IMR-90 (cell line): ENCODE data around the gene CCDC40. TPM values are rescaled to one million over a fixed set of nuclear protein-coding genes. Genes with fewer than 3 reads are reported as not detected.

ENCODE experiments used
- ATAC-seq: fragments of 200-7000 bp; cut with Tn5 transposase; 2 replicates; pipeline ENCODE4 v1.9.1; 2020; ENCODE audit warnings: low read depth, mild to moderate bottlenecking, moderate library complexity
- BruUV-seq: library from RNA; stranded (reverse); fragments of 400-500 nt; replicated peaks from 2 replicates; lab custom pipeline; 2021; lab: Mats Ljungman, UMichigan
- CTCF ChIA-PET: fragments of 300-600 bp; formaldehyde crosslinking; extraction: SDS; loops from one replicate; lab custom pipeline; 2021; ENCODE audit warnings: antibody characterized with exemption; lab: Yijun Ruan, JAX
- POLR2A ChIA-PET: fragments of 300-600 bp; sonication (Branson Sonifier 250); formaldehyde crosslinking; loops from one replicate; lab custom pipeline; 2022; ENCODE audit warnings: antibody characterized with exemption; ENCODE audit not compliant: unreplicated experiment; lab: Charles Lee
- DNase-seq: peaks from one replicate; pipeline ENCODE4 v3.0.0; 2013
- H2AFZ ChIP-seq: replicated peaks from 2 replicates; pipeline ENCODE3; 2013; ENCODE audit warnings: low read length, mild to moderate bottlenecking; ENCODE audit not compliant: poor library complexity
- H2AK5ac ChIP-seq: 2 replicates; pipeline ENCODE4 v1.6.1; 2013; ENCODE audit warnings: low read depth, low read length, inconsistent platforms
- H2AK9ac ChIP-seq: replicated peaks from 2 replicates; pipeline ENCODE3; 2013; ENCODE audit warnings: mild to moderate bottlenecking, low read depth, low read length, moderate library complexity; ENCODE audit not compliant: poor library complexity
- H2BK120ac ChIP-seq: 2 replicates; pipeline ENCODE4 v1.6.1; 2013; ENCODE audit warnings: low read depth, low read length, inconsistent platforms
- H2BK15ac ChIP-seq: 3 replicates; pipeline ENCODE4 v1.6.1; 2013; ENCODE audit warnings: low read depth, low read length, inconsistent platforms
- H2BK20ac ChIP-seq: 2 replicates; pipeline ENCODE4 v1.6.1; 2013; ENCODE audit warnings: low read depth, mild to moderate bottlenecking, inconsistent platforms, low read length, moderate library complexity
- H2BK5ac ChIP-seq: 2 replicates; pipeline ENCODE4 v1.6.1; 2013; ENCODE audit warnings: mild to moderate bottlenecking, low read depth, low read length, inconsistent platforms; ENCODE audit not compliant: poor library complexity, severe bottlenecking
- H3K14ac ChIP-seq: replicated peaks from 2 replicates; pipeline ENCODE4 v1.6.1; 2013; ENCODE audit warnings: low read depth, low read length, inconsistent platforms
- H3K18ac ChIP-seq: 2 replicates; pipeline ENCODE4 v1.6.1; 2013; ENCODE audit warnings: low read depth, low read length, control low read depth
- H3K23ac ChIP-seq: 2 replicates; pipeline ENCODE4 v1.6.1; 2013; ENCODE audit warnings: low read depth, low read length, inconsistent platforms
- H3K27ac ChIP-seq: 2 replicates; pipeline ENCODE4 v1.5.1; 2013; ENCODE audit warnings: mild to moderate bottlenecking, control low read depth, low read length; ENCODE audit not compliant: insufficient read depth
- H3K27me3 ChIP-seq: 2 replicates; pipeline ENCODE4 v1.6.1; 2013; ENCODE audit warnings: low read length; ENCODE audit not compliant: control insufficient read depth, insufficient read depth
- H3K36me3 ChIP-seq: 2 replicates; pipeline ENCODE4 v1.6.1; 2013; ENCODE audit warnings: low read length, mixed read lengths; ENCODE audit not compliant: control insufficient read depth, insufficient read depth
- H3K4ac ChIP-seq: 2 replicates; pipeline ENCODE4 v1.6.1; 2013; ENCODE audit warnings: low read depth, low read length, inconsistent platforms
- H3K4me1 ChIP-seq: 2 replicates; pipeline ENCODE4 v1.6.1; 2013; ENCODE audit warnings: low read length, mixed read lengths; ENCODE audit not compliant: control insufficient read depth, insufficient read depth
- H3K4me2 ChIP-seq: 2 replicates; pipeline ENCODE4 v1.6.1; 2013; ENCODE audit warnings: low read depth, mild to moderate bottlenecking, control low read depth, low read length, moderate library complexity
- H3K4me3 ChIP-seq: 2 replicates; pipeline ENCODE4 v1.5.1; 2013; ENCODE audit warnings: low read depth, mild to moderate bottlenecking, control low read depth, low read length, moderate library complexity; ENCODE audit not compliant: insufficient read depth
- H3K56ac ChIP-seq: 2 replicates; pipeline ENCODE4 v1.6.1; 2013; ENCODE audit warnings: low read length, inconsistent platforms; ENCODE audit not compliant: insufficient read depth; ENCODE audit errors: extremely low read depth
- H3K79me1 ChIP-seq, 2 experiments: 2 replicates each; pipeline ENCODE4 v1.6.1; 2013; ENCODE audit warnings: low read length in 2 of 2, inconsistent platforms in 1 of 2, low read depth in 1 of 2
- H3K9ac ChIP-seq: 2 replicates; pipeline ENCODE4 v1.6.1; 2013; ENCODE audit warnings: low read depth, low read length, control low read depth
- H3K9me1 ChIP-seq: 2 replicates; pipeline ENCODE4 v1.6.1; 2013; ENCODE audit warnings: low read length, inconsistent platforms; ENCODE audit not compliant: insufficient read depth
- H3K9me3 ChIP-seq: 2 replicates; pipeline ENCODE4 v1.6.1; 2013; ENCODE audit warnings: low read length; ENCODE audit not compliant: control insufficient read depth, insufficient read depth
- H4K20me1 ChIP-seq: 2 replicates; pipeline ENCODE4 v1.6.1; 2013; ENCODE audit warnings: low read length, inconsistent platforms; ENCODE audit not compliant: insufficient read depth
- H4K5ac ChIP-seq: 2 replicates; pipeline ENCODE4 v1.6.1; 2013; ENCODE audit warnings: mild to moderate bottlenecking, low read depth, low read length, control low read depth
- H4K8ac ChIP-seq, 2 experiments: 2 replicates each; pipeline ENCODE4 v1.6.1; 2013; ENCODE audit warnings: low read depth in 2 of 2, low read length in 2 of 2, control low read depth in 1 of 2, inconsistent platforms in 1 of 2
- H4K91ac ChIP-seq: 2 replicates; pipeline ENCODE4 v1.6.1; 2013; ENCODE audit warnings: low read depth, low read length, inconsistent platforms; ENCODE audit not compliant: insufficient read depth
- CEBPB ChIP-seq: IDR thresholded peaks from 2 replicates; pipeline ENCODE4 v1.6.1; 2012; ENCODE audit warnings: low read depth, low read length, improper control_type of control experiment
- FOS ChIP-seq: fragments of 150-350 bp; IDR thresholded peaks from 2 replicates; pipeline ENCODE4 v1.6.1; 2016; ENCODE audit warnings: low read depth, low read length
- MAFK ChIP-seq: IDR thresholded peaks from 2 replicates; pipeline ENCODE4 v1.6.1; 2012; ENCODE audit warnings: low read depth, low read length, improper control_type of control experiment
- MAZ ChIP-seq: IDR thresholded peaks from 2 replicates; pipeline ENCODE4 v1.6.1; 2012; ENCODE audit warnings: low read depth, mild to moderate bottlenecking, low read length, improper control_type of control experiment, moderate library complexity, borderline replicate concordance
- MXI1 ChIP-seq: IDR thresholded peaks from 2 replicates; pipeline ENCODE4 v1.6.1; 2012; ENCODE audit warnings: low read depth, mild to moderate bottlenecking, low read length, moderate library complexity, borderline replicate concordance
- POLR2A ChIP-seq: IDR thresholded peaks from 2 replicates; pipeline ENCODE4 v1.6.1; 2012; ENCODE audit warnings: mild to moderate bottlenecking, low read depth, low read length
- SMC3 ChIP-seq: fragments of 150-350 bp; IDR thresholded peaks from 2 replicates; pipeline ENCODE4 v1.6.1; 2016; ENCODE audit warnings: low read depth, mild to moderate bottlenecking, antibody characterized with exemption, low read length, moderate library complexity
- WGBS, 2 experiments: methylation state at CpG; one replicate each; pipeline versions ENCODE4 v1.1.5 to v1.1.7; 2013; ENCODE audit warnings: missing lambda C conversion rate in 2 of 2; ENCODE audit not compliant: insufficient read length in 1 of 2; ENCODE audit errors: extremely low coverage in 2 of 2; 5-methylcytosine and 5-hydroxymethylcytosine counted together
- dilution Hi-C: fragments of 300-500 bp; cut with HindIII; formaldehyde crosslinking; loops from one replicate; pipeline ENCODE4 v1.14.3; 2018; ENCODE audit warnings: low sequenced_read_pairs; ENCODE audit not compliant: unreplicated experiment
- in situ Hi-C: fragments of 300-500 bp; cut with MboI; formaldehyde crosslinking; loops from 3 replicates; pipeline ENCODE4 v1.14.3; 2019; ENCODE audit warnings: low sequenced_read_pairs, inconsistent platforms, mixed read lengths
- intact Hi-C: fragments of 100-400 bp; cut with micrococcal nuclease; formaldehyde crosslinking; loops from 2 replicates; pipeline ENCODE4 v1.10.0; 2022
- polyA plus RNA-seq, 3 experiments: library from polyadenylated mRNA; depleted of rRNA; stranded (reverse); fragments of >200 nt; gene quantifications; 2 replicates each; pipeline ENCODE4 v1.2.3, GENCODE V29; 2012; ENCODE audit warnings: low replicate concordance in 1 of 3
- total RNA-seq: library from RNA; depleted of rRNA; stranded (reverse); fragments of >200 nt; gene quantifications from 2 replicates; pipeline ENCODE4 v1.2.3, GENCODE V29; 2012
- TF ChIP-seq, protein P1 (sequence below): conservative IDR thresholded peaks from 2 replicates; pipeline ENCODE4 v1.5.1; 2012; ENCODE audit warnings: mild to moderate bottlenecking, low read depth, low read length, improper control_type of control experiment
- TF ChIP-seq, protein P2 (sequence below): fragments of 150-350 bp; IDR thresholded peaks from 2 replicates; pipeline ENCODE4 v1.6.1; 2016; ENCODE audit warnings: low read depth, mild to moderate bottlenecking, low read length, moderate library complexity, borderline replicate concordance
- TF ChIP-seq, protein P3 (sequence below): fragments of 150-350 bp; IDR thresholded peaks from 2 replicates; pipeline ENCODE4 v1.6.1; 2017; ENCODE audit warnings: mild to moderate bottlenecking, antibody characterized with exemption, low read length, low read depth

Gene CCDC40
- total and polyA plus RNA-seq, 2 of the 4 experiments (the other 2 are of a cell fraction) = 0.90 to 4.7 TPM

DNA sequence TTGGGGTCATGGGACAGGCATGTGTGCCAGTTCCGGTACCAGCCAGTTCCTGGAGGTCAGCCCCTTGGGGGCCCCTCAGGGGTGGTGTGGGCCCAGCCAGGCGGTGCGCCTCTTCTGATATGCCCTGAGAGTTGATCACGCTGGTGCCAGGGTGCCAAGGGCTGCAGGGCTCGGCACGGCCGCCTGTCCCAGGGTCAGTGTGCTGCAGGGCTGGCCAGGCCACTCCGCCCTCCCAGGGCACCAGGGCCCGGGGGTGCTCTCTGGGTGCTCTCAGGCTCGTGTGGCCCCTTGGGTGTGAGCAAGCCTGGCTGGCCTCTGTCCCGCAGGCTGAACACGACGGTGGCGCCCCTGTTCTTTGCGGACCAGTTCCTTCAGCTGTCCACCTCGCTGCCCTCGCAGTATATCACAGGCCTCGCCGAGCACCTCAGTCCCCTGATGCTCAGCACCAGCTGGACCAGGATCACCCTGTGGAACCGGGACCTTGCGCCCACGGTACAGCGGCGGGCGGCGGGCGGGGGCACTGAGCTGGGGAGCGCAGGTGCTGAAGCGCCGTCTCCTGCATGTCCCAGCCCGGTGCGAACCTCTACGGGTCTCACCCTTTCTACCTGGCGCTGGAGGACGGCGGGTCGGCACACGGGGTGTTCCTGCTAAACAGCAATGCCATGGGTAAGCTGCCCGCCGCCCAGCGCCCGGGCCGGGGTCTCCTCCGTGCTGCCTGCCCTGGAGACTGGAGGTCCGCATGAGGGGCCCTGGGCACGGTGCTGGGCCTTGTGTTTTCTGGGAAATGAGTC is 71.0 kb downstream of the CCDC40 start (continued):
- TF ChIP-seq MAFK = no peak

GRCh38 chr17:80108036-80108971 is 71.9 kb downstream of the CCDC40 start:
- no peak overlapping the region for H3K9ac ChIP-seq
- H4K20me1 ChIP-seq = no peaks in the 10 kb centered on the region
- H3K27ac ChIP-seq = no peak overlapping the region
- no peak overlapping the region for H2BK15ac ChIP-seq
- H3K9me3 ChIP-seq = no peaks in the 10 kb centered on the region
- no peak overlapping the region for H3K4ac ChIP-seq
- no peak overlapping the region for H2BK20ac ChIP-seq
- BruUV-seq = no TSS peak
- H3K4me1 ChIP-seq = no peaks in the 10 kb centered on the region; the same call in 1 of the 2 replicates
- intact Hi-C loops = no loop called here
- no peak overlapping the region for H3K18ac ChIP-seq
- H3K36me3 ChIP-seq = peaks cover 3% of the 10 kb centered on the region; the same call in 1 of the 2 replicates
- WGBS, 2 experiments = 94% methylated on average over 20 of the region's 40 CpGs; no CpG with 5 or more reads in 1 of the 2 experiments
- H2AFZ ChIP-seq = no peak overlapping the region
- ChIA-PET POLR2A (no interaction called here), CTCF (no interaction called here)
- no peak overlapping the region for H3K4me2 ChIP-seq
- peak overlapping the region; percentile 28 for H2AK9ac ChIP-seq
- no peak for DNase-seq
- H4K91ac ChIP-seq = no peak overlapping the region
- no peaks in the 10 kb centered on the region for H3K79me1 ChIP-seq
- no peak overlapping the region for H2AK5ac ChIP-seq
- no peak overlapping the region for H2BK5ac ChIP-seq
- H4K5ac ChIP-seq = no peak overlapping the region
- H2BK120ac ChIP-seq = no peak overlapping the region
- no peak overlapping the region for H3K56ac ChIP-seq
- no peak overlapping the region for H3K23ac ChIP-seq
- no peak for ATAC-seq
- no peaks in the 10 kb centered on the region for H3K27me3 ChIP-seq
- H3K4me3 ChIP-seq = no peak overlapping the region
- dilution Hi-C loops = no loop called here
- no peak overlapping the region for H3K14ac ChIP-seq
- no peak overlapping the region for H4K8ac ChIP-seq
- H3K9me1 ChIP-seq = no peaks in the 10 kb centered on the region
- in situ Hi-C loops = no loop called here
- TF ChIP-seq SMC3 (no peak), POLR2A (no peak), MXI1 (no peak), CEBPB (no peak), FOS (no peak), MAZ (no peak)
- TF ChIP-seq, protein P1, sequence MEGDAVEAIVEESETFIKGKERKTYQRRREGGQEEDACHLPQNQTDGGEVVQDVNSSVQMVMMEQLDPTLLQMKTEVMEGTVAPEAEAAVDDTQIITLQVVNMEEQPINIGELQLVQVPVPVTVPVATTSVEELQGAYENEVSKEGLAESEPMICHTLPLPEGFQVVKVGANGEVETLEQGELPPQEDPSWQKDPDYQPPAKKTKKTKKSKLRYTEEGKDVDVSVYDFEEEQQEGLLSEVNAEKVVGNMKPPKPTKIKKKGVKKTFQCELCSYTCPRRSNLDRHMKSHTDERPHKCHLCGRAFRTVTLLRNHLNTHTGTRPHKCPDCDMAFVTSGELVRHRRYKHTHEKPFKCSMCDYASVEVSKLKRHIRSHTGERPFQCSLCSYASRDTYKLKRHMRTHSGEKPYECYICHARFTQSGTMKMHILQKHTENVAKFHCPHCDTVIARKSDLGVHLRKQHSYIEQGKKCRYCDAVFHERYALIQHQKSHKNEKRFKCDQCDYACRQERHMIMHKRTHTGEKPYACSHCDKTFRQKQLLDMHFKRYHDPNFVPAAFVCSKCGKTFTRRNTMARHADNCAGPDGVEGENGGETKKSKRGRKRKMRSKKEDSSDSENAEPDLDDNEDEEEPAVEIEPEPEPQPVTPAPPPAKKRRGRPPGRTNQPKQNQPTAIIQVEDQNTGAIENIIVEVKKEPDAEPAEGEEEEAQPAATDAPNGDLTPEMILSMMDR = no peak
- TF ChIP-seq, protein P2, sequence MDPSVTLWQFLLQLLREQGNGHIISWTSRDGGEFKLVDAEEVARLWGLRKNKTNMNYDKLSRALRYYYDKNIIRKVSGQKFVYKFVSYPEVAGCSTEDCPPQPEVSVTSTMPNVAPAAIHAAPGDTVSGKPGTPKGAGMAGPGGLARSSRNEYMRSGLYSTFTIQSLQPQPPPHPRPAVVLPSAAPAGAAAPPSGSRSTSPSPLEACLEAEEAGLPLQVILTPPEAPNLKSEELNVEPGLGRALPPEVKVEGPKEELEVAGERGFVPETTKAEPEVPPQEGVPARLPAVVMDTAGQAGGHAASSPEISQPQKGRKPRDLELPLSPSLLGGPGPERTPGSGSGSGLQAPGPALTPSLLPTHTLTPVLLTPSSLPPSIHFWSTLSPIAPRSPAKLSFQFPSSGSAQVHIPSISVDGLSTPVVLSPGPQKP = no peak
- TF ChIP-seq, protein P3, sequence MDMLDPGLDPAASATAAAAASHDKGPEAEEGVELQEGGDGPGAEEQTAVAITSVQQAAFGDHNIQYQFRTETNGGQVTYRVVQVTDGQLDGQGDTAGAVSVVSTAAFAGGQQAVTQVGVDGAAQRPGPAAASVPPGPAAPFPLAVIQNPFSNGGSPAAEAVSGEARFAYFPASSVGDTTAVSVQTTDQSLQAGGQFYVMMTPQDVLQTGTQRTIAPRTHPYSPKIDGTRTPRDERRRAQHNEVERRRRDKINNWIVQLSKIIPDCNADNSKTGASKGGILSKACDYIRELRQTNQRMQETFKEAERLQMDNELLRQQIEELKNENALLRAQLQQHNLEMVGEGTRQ = no peak
